ENCODE data around the gene CLHC1.
"Not testable (repeated sequence)": the region's sequence is repeated elsewhere in the genome, so short reads cannot be mapped to it uniquely, and the experiment has no call there.

CLHC1 gene

GRCh38 chr2:55232084-55232862 lies at the start of gene CLHC1, which contains the start of gene RPS27A:
Gene CLHC1 (minus strand): TSS chr2:55232293. CDS start chr2:55222411, 9,882 bp downstream.
Gene RPS27A (plus strand): TSS chr2:55232688. CDS start chr2:55232825, 137 bp downstream.
- peak; percentile 86 for DNase-seq (ENCODE audit: low read depth)

GRCh38 chr2:55280851-55281546 lies 48.9 kb upstream of the CLHC1 start:
- not testable (repeated sequence) for DNase-seq (ENCODE audit: low read depth)

- DNase-seq (ENCODE audit: low read depth): not testable (repeated sequence)
Observed at GRCh38 chr2:55279859-55280424, 47.8 kb upstream of the CLHC1 start.

- not testable (repeated sequence) for DNase-seq (ENCODE audit: low read depth)
Observed at GRCh38 chr2:55279214-55279835, 47.2 kb upstream of the CLHC1 start.

- DNase-seq (ENCODE audit: low read depth): no peak
Observed at GRCh38 chr2:55277310-55277709, 45.2 kb upstream of the CLHC1 start.

- not testable (repeated sequence) for DNase-seq (ENCODE audit: low read depth)
Observed at GRCh38 chr2:55274346-55274745, 42.3 kb upstream of the CLHC1 start.

GRCh38 chr2:55269645-55269990 lies 37.5 kb upstream of the CLHC1 start:
- DNase-seq (ENCODE audit: low read depth): no peak

GRCh38 chr2:55268907-55269644 lies 37.0 kb upstream of the CLHC1 start, which contains the start of gene MTIF2:
Gene MTIF2 (minus strand): TSS chr2:55269231. CDS start chr2:55263858, 5,373 bp downstream.
- DNase-seq (ENCODE audit: low read depth): peak; percentile 80

- DNase-seq (ENCODE audit: low read depth): no peak
Observed at GRCh38 chr2:55268288-55268906, 36.3 kb upstream of the CLHC1 start.

GRCh38 chr2:55259586-55259985 lies 27.5 kb upstream of the CLHC1 start:
- not testable (repeated sequence) for DNase-seq (ENCODE audit: low read depth)

GRCh38 chr2:55252832-55253231 lies 20.7 kb upstream of the CLHC1 start:
- DNase-seq (ENCODE audit: low read depth): no peak

- no peak for DNase-seq (ENCODE audit: low read depth)
Observed at GRCh38 chr2:55247025-55247424, 14.9 kb upstream of the CLHC1 start.

- DNase-seq (ENCODE audit: low read depth): no peak
Observed at GRCh38 chr2:55245411-55245810, 13.3 kb upstream of the CLHC1 start.

GRCh38 chr2:55242617-55243016 lies 10.5 kb upstream of the CLHC1 start:
- no peak for DNase-seq (ENCODE audit: low read depth)

- not testable (repeated sequence) for DNase-seq (ENCODE audit: low read depth)
Observed at GRCh38 chr2:55241582-55241981, 9.5 kb upstream of the CLHC1 start.

- DNase-seq (ENCODE audit: low read depth): no peak
Observed at GRCh38 chr2:55239656-55240222, 7.6 kb upstream of the CLHC1 start.

GRCh38 chr2:55236992-55237543 lies 5.0 kb upstream of the CLHC1 start:
- DNase-seq (ENCODE audit: low read depth): no peak

- DNase-seq (ENCODE audit: low read depth): no peak
Observed at GRCh38 chr2:55235724-55236538, 3.8 kb upstream of the CLHC1 start.

- DNase-seq (ENCODE audit: low read depth): no peak
Observed at GRCh38 chr2:55233658-55233940, 1.5 kb upstream of the CLHC1 start.

Data from stimulated activated CD8-positive, alpha-beta memory T cell treated with anti-CD3 and anti-CD28 coated beads, Interleukin-12 subunit alpha, Interleukin-12 subunit beta, amount 100 ng/mL, for 4 hours (primary cell).